B cell (primary cell): ENCODE measurements around the gene LRRC61. TPM values are rescaled to one million over a fixed set of nuclear protein-coding genes. Genes with fewer than 3 reads are reported as not detected.
"Not testable (repeated sequence)": the region's sequence is repeated elsewhere in the genome, so short reads cannot be mapped to it uniquely, and the experiment has no call there.

Experiments used
- ATAC-seq: fragments of 200-7000 bp; cut with Tn5 transposase; one replicate; pipeline ENCODE4 v1.10.0; 2021; ENCODE audit warnings: low read depth, mild to moderate bottlenecking, moderate number of reproducible peaks, moderate library complexity
- CTCF ChIA-PET: fragments of 350-600 bp; sonication (Branson Sonifier 250); formaldehyde crosslinking; loops from one replicate; lab custom pipeline; 2021; ENCODE audit warnings: antibody characterized with exemption, inconsistent platforms; lab: Charles Lee
- POLR2A ChIA-PET: fragments of 350-600 bp; sonication (Branson Sonifier 250); formaldehyde crosslinking; loops from one replicate; lab custom pipeline; 2021; ENCODE audit warnings: antibody characterized with exemption; lab: Charles Lee
- DNase-seq: peaks from one replicate; pipeline ENCODE4 v3.0.0; 2013
- H2AFZ ChIP-seq: 2 replicates; pipeline ENCODE4 v1.6.1; 2012; ENCODE audit warnings: mild to moderate bottlenecking, low read depth, low read length; ENCODE audit not compliant: insufficient read depth, poor library complexity, severe bottlenecking
- H3K27ac ChIP-seq, 2 donors: 1 replicate in 1 of 2; 2 replicates in 1 of 2; pipeline ENCODE4 v1.5.1; 2012 to 2013; ENCODE audit warnings: low read length in 2 of 2, mild to moderate bottlenecking in 2 of 2, moderate library complexity in 1 of 2
- H3K27me3 ChIP-seq, 4 experiments: fragments of 200-600 bp in 1 of 4; sonication (generic) in 1 of 4; replicated peaks in 1 of 4; 1 replicate in 2 of 4; 2 replicates in 2 of 4; pipeline versions ENCODE4 v1.6.1 to v1.7.0; 2013 to 2016; ENCODE audit warnings: low read length in 3 of 4, mild to moderate bottlenecking in 2 of 4, mixed read lengths in 1 of 4, moderate library complexity in 1 of 4; ENCODE audit not compliant: insufficient read depth in 4 of 4, control insufficient read depth in 3 of 4; ENCODE audit errors: control extremely low read depth in 1 of 4
- H3K36me3 ChIP-seq, 2 experiments: replicated peaks in 1 of 2; 1 replicate in 1 of 2; 2 replicates in 1 of 2; pipeline versions ENCODE4 v1.6.1 to v1.7.1; 2013; ENCODE audit warnings: low read length in 1 of 2; ENCODE audit not compliant: insufficient read depth in 2 of 2, control insufficient read depth in 1 of 2; ENCODE audit errors: control extremely low read depth in 1 of 2, extremely low read depth in 1 of 2
- H3K4me1 ChIP-seq, 2 donors: fragments of 200-600 bp in 1 of 2; sonication (generic) in 1 of 2; 1 replicate in 1 of 2; 2 replicates in 1 of 2; pipeline versions ENCODE4 v1.5.1 to v1.6.1; 2013 to 2017; ENCODE audit warnings: low read length in 2 of 2; ENCODE audit not compliant: control insufficient read depth in 2 of 2, insufficient read depth in 2 of 2
- H3K4me2 ChIP-seq: replicated peaks from 2 replicates; pipeline ENCODE3; 2012; ENCODE audit warnings: mild to moderate bottlenecking, low read depth, low read length; ENCODE audit not compliant: poor library complexity, severe bottlenecking
- H3K4me3 ChIP-seq, 5 experiments: fragments of 200-600 bp in 1 of 5; sonication (generic) in 1 of 5; 1 replicate in 3 of 5; 2 replicates in 2 of 5; pipeline versions ENCODE4 v1.5.1 to v1.7.0; 2011 to 2016; ENCODE audit warnings: low read length in 4 of 5, mild to moderate bottlenecking in 4 of 5, low read depth in 2 of 5, control low read depth in 1 of 5, moderate library complexity in 1 of 5; ENCODE audit not compliant: insufficient read depth in 1 of 5; ENCODE audit errors: control extremely low read depth in 1 of 5, extremely low read depth in 1 of 5
- H3K79me2 ChIP-seq: fragments of 200-600 bp; sonication (generic); one replicate; pipeline ENCODE4 v1.6.0; 2016; ENCODE audit warnings: low read length; ENCODE audit not compliant: control insufficient read depth, insufficient read depth
- H3K9ac ChIP-seq: fragments of 200-600 bp; sonication (generic); 2 replicates; pipeline ENCODE4 v1.6.1; 2017; ENCODE audit warnings: mild to moderate bottlenecking, low read length, moderate library complexity
- H3K9me3 ChIP-seq, 3 donors: one replicate each; pipeline versions ENCODE4 v1.6.1 to v1.7.1; 2013; ENCODE audit warnings: low read length in 2 of 3; ENCODE audit not compliant: control insufficient read depth in 2 of 3, insufficient read depth in 1 of 3; ENCODE audit errors: control extremely low read depth in 1 of 3
- H4K20me1 ChIP-seq: 2 replicates; pipeline ENCODE4 v1.6.0; 2012; ENCODE audit warnings: mild to moderate bottlenecking, low read length; ENCODE audit not compliant: insufficient read depth, control insufficient read depth, poor library complexity, severe bottlenecking
- H3K27ac Mint-ChIP-seq: one replicate; pipeline ENCODE4 v1.8.0; 2021; ENCODE audit warnings: mixed read lengths
- H3K27me3 Mint-ChIP-seq: one replicate; pipeline ENCODE4 v1.8.0; 2021; ENCODE audit warnings: mixed read lengths
- H3K4me1 Mint-ChIP-seq: one replicate; pipeline ENCODE4 v1.8.0; 2021; ENCODE audit warnings: mixed read lengths
- H3K4me3 Mint-ChIP-seq: one replicate; pipeline ENCODE4 v1.8.0; 2021; ENCODE audit warnings: mixed read lengths
- H3K9me3 Mint-ChIP-seq: one replicate; pipeline ENCODE4 v1.8.0; 2022; ENCODE audit warnings: mixed read lengths; ENCODE audit not compliant: insufficient read depth
- EZH2 ChIP-seq: IDR thresholded peaks from 2 replicates; pipeline ENCODE4 v1.6.1; 2012; ENCODE audit warnings: borderline replicate concordance, low read depth, mild to moderate bottlenecking, moderate library complexity, low read length; ENCODE audit not compliant: insufficient read depth, poor library complexity, severe bottlenecking
- WGBS: methylation state at CpG from one replicate; pipeline ENCODE4 v1.1.5; 2013; ENCODE audit warnings: missing lambda C conversion rate; ENCODE audit not compliant: insufficient coverage; 5-methylcytosine and 5-hydroxymethylcytosine counted together
- intact Hi-C: fragments of 100-400 bp; cut with micrococcal nuclease; formaldehyde crosslinking; loops from one replicate; pipeline ENCODE4 v1.10.0; 2022
- polyA plus RNA-seq: library from polyadenylated mRNA; depleted of rRNA; stranded (reverse); fragments of >200 nt; gene quantifications from 2 replicates; pipeline ENCODE4 v1.2.3, GENCODE V29; 2012
- total RNA-seq, 2 donors: library from RNA; stranded (reverse); fragments of 120-200 nt in 1 of 2; gene quantifications; 1 replicate in 1 of 2; 2 replicates in 1 of 2; pipeline versions ENCODE4 v1.2.3 to v1.2.4, GENCODE V29; 2013 to 2022
- TF ChIP-seq, protein P1 (sequence below): fragments of 200-600 bp; IDR thresholded peaks from one replicate; pipeline ENCODE4 v1.8.0; 2022; ENCODE audit warnings: antibody characterized with exemption, mild to moderate bottlenecking

The LRRC61 gene
- total and polyA plus RNA-seq, 2 donors (not counting 1 experiment from before 2014, with no cell fraction given): 12.8 to 12.9 TPM

- Histone ChIP-seq H3K9ac (no peak overlapping the region), H3K4me2 (no peak overlapping the region), H3K27me3 (no peaks in the 10 kb centered on the region), H3K79me2 (peaks cover 12% of the 10 kb centered on the region), H3K4me3 (no peak overlapping the region), H3K9me3 (no peaks in the 10 kb centered on the region), H3K4me1 (peaks cover 2 to 8% of the 10 kb centered on the region in 2 donors), H3K36me3 (no peaks in the 10 kb centered on the region), H2AFZ (no peak overlapping the region), H3K27ac (no peak overlapping the region), H4K20me1 (no peaks in the 10 kb centered on the region)
- intact Hi-C loops: no loop called here
- DNase-seq (no peak), ATAC-seq (no peak)
- ChIA-PET CTCF (no interaction called here), POLR2A (no interaction called here)
- Mint-ChIP-seq H3K4me3 (no peak overlapping the region), H3K4me1 (peaks cover 8% of the 10 kb centered on the region), H3K27ac (no peak overlapping the region), H3K27me3 (no peaks in the 10 kb centered on the region), H3K9me3 (no peaks in the 10 kb centered on the region)
- no peak for TF ChIP-seq EZH2
- TF ChIP-seq, protein P1, sequence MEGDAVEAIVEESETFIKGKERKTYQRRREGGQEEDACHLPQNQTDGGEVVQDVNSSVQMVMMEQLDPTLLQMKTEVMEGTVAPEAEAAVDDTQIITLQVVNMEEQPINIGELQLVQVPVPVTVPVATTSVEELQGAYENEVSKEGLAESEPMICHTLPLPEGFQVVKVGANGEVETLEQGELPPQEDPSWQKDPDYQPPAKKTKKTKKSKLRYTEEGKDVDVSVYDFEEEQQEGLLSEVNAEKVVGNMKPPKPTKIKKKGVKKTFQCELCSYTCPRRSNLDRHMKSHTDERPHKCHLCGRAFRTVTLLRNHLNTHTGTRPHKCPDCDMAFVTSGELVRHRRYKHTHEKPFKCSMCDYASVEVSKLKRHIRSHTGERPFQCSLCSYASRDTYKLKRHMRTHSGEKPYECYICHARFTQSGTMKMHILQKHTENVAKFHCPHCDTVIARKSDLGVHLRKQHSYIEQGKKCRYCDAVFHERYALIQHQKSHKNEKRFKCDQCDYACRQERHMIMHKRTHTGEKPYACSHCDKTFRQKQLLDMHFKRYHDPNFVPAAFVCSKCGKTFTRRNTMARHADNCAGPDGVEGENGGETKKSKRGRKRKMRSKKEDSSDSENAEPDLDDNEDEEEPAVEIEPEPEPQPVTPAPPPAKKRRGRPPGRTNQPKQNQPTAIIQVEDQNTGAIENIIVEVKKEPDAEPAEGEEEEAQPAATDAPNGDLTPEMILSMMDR: no peak
- WGBS: no CpG with 5 or more reads among the region's 5 CpGs
Measured at GRCh38 chr7:150314639-150315239, 8.4 kb upstream of the LRRC61 start.

DNA sequence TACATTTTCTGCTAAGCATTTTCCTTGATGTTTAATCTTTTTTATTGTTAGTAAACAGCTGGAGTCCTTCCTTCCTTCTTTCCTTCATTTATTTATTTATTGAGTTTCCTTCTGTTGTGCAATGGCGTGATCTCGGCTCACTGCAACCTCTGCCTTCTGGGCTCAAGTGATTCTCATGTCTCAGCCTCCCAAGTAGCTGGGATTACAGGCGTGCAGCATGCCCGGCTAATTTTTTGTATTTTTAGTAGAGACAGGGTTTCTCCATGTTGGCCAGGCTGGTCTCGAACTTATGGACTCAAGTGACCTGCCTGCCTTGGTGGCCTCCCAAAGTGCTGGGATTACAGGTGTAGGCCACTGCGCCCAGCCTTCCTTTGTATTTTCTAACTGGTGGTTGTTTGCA lies 6.2 kb upstream of the LRRC61 start:
- H4K20me1 ChIP-seq, CTCF ChIA-PET, H3K4me3 Mint-ChIP-seq, H3K27ac ChIP-seq, DNase-seq, intact Hi-C loops, H3K4me3 ChIP-seq, H3K27me3 Mint-ChIP-seq, ATAC-seq, H3K9me3 Mint-ChIP-seq, H3K9ac ChIP-seq, H3K4me2 ChIP-seq, H3K27me3 ChIP-seq, H2AFZ ChIP-seq, POLR2A ChIA-PET, H3K9me3 ChIP-seq, H3K36me3 ChIP-seq, H3K79me2 ChIP-seq, H3K27ac Mint-ChIP-seq: not testable (repeated sequence)
- WGBS: 100% methylated on average over 5 of the region's 6 CpGs
- H3K4me1 Mint-ChIP-seq: peaks cover 17% of the 10 kb centered on the region
- peaks cover 4 to 11% of the 10 kb centered on the region in 2 donors for H3K4me1 ChIP-seq
